ENCODE results near the gene RALGDS.

GRCh38 chr9:133090187-133090586 lies 30.9 kb downstream of the RALGDS start:
- TF ChIP-seq, protein P1, sequence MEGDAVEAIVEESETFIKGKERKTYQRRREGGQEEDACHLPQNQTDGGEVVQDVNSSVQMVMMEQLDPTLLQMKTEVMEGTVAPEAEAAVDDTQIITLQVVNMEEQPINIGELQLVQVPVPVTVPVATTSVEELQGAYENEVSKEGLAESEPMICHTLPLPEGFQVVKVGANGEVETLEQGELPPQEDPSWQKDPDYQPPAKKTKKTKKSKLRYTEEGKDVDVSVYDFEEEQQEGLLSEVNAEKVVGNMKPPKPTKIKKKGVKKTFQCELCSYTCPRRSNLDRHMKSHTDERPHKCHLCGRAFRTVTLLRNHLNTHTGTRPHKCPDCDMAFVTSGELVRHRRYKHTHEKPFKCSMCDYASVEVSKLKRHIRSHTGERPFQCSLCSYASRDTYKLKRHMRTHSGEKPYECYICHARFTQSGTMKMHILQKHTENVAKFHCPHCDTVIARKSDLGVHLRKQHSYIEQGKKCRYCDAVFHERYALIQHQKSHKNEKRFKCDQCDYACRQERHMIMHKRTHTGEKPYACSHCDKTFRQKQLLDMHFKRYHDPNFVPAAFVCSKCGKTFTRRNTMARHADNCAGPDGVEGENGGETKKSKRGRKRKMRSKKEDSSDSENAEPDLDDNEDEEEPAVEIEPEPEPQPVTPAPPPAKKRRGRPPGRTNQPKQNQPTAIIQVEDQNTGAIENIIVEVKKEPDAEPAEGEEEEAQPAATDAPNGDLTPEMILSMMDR (optimal IDR thresholded peaks at IDR 0.05 in 1 of 3, IDR thresholded peaks at IDR 0.05 in 1 of 3, conservative IDR thresholded peaks at IDR 0.05 in 1 of 3; ENCODE audit: extremely low read depth in 1 of 3, insufficient read depth in 2 of 3, low read length in 3 of 3): no peak
- TF ChIP-seq EZH2 (IDR thresholded peaks at IDR 0.05; ENCODE audit: low read length): no peak
